ENCODE data around the gene MAPK6. TPM values are rescaled to one million over a fixed set of nuclear protein-coding genes. Genes with fewer than 3 reads are reported as not detected.
A peak's percentile ranks its signal among the peaks of the same experiment; 100 is the strongest.
"Not testable (repeated sequence)": the region's sequence is repeated elsewhere in the genome, so short reads cannot be mapped to it uniquely, and the experiment has no call there.

MAPK6 gene
- 10 to 100 TPM; 34.9 to 45.3 (median 41.3) TPM for polyA plus RNA-seq (ENCODE audit: insufficient read length in 4 of 4)

DNA sequence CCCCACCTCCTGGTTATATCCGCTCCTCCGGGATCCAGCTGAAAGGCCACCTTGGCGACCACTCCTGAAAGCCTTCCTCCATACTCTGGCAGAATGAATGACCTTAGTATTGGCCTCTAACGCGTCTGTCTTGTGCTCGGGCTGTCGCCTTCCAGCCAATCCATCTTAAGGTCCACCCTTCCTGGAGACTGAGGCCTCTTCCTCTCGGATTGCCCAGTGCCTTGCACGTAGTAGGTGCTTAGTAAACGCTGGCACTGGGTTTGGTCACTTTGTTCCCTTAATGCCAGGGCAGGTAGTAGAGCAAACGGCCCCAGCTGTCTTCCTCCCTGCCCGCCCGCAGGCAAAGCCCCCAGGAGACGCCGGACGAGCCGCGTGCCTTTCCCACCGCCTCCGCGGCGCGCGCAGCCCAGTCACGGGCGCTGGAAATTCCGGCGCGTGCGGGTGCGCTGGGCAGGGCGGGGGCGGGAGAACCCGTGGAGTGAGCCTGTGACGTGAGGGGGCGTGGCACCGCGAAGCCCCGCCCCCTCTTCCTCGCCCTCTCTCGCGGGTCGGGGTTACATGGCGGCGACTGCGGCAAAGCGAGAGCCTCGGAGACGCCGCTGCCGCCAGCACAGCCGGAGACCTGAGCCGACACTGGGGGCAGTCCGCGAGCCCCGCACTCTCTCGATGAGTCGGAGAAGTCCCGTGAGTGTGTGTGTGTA is at the start of gene MAPK6:
TSS of gene MAPK6 (plus strand) at position 527 of the 701 bp plus-strand sequence. CDS start 27,242 bp downstream, outside the sequence.
- DNase-seq (ENCODE audit: low read depth in 4 of 4, low spot score in 3 of 4) = peak; percentile 89 to 98 (median 90)

DNA sequence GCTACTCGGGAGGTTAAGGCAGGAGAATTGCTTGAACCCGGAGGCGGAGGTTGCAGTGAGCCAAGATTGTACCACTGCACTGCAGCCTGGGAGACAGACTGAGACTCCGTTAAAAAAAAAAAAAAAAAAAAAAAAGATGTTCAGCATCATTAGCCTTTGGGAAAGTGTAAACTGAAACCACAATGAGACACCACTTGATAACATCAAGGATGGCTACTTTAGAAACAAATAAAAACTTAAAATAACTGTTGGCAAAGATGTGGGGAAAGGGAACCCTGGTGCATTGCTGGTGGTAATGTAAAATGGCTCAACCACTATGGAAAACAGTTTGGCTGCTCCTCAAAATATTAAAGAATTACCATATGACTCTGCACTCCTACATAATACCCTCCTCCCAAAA is 49.3 kb upstream of the MAPK6 start:
- no peak for DNase-seq (ENCODE audit: low read depth in 4 of 4, low spot score in 3 of 4)

DNA sequence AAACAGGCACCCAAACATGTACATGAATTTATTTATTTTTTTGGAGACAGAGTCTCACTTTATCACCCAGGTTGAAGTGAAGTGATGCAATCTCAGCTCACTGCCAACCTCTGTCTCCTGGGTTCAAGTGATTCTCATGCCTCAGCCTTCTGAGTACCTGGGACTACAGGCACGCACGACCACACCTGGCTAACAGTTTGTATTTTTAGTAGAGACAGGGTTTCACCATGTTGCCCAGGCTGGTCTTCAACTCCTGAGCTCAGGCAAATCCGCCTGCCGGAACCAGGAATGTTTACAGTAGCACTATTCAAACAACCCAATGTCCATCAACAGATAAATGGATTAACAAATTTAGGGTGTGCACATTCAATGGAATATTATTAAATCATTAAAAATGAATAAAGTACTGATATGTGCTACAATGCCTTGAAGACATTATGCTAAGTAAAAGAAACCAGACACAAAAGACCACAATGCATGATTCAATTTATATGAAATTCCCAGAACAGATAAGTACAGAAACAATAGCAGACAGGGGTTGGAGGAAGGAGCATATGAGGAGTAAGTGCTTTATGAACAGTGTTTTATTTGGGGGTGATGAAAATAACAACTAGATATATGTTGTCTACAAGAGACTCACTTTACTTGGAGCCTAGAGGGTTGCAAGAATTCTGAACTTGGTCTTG is 48.7 kb upstream of the MAPK6 start:
- no peak for DNase-seq (ENCODE audit: low read depth in 4 of 4, low spot score in 3 of 4)

GRCh38 chr15:51971032-51971374 is 48.0 kb upstream of the MAPK6 start:
- peak in 1 of 4 donors; percentile 10 for DNase-seq (ENCODE audit: low read depth in 4 of 4, low spot score in 3 of 4)

- peak; percentile 90 to 95 (median 93) for DNase-seq (ENCODE audit: low read depth in 4 of 4, low spot score in 3 of 4)
Measured at GRCh38 chr15:51971375-51972133, 47.5 kb upstream of the MAPK6 start, which contains the start of gene LEO1. TSS of gene LEO1 (minus strand) at chr15:51971778. CDS start at chr15:51971745, 33 bp downstream.

GRCh38 chr15:51973220-51973619 is 45.8 kb upstream of the MAPK6 start:
- no peak for DNase-seq (ENCODE audit: low read depth in 4 of 4, low spot score in 3 of 4)

GRCh38 chr15:51973775-51974174 is 45.2 kb upstream of the MAPK6 start:
- DNase-seq (ENCODE audit: low read depth in 4 of 4, low spot score in 3 of 4) = no peak

DNA sequence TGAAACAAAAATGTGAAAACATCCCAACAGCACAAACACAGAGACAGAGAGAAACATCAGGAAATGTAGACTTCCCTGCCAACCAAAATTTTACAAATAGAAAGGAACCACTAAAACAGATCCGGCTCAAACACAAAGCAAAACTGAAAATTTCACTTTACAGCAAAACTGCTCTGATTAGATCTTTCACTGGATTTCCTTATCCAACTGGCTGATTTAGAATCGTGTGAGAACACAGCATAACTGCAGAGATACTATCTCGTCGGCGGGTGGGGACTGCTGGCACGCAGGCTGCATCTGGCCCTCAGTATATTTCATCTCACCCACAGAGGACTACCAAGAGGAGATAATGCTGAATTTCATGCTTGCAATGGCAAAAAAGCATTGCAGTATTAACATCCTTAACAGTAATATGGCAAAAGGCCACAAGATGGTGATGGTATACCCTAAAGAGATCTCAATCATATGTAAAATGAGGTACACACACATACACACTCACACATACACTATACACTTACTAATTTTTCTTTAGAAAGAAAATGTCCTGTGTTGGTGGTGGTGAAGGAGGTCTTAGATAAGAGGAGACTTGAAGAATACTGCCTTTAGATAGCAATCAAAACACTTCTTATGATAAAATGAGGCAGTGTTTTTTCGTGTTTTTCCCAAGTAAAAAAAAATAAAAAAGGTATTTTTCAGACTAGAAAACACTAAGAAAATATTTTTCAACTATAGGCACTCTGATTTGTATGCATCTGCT is 36.8 kb upstream of the MAPK6 start:
- DNase-seq (ENCODE audit: low read depth in 4 of 4, low spot score in 3 of 4) = peak in 3 of 4 donors; percentile 12 to 27 (median 25)

- DNase-seq (ENCODE audit: low read depth in 4 of 4, low spot score in 3 of 4) = no peak
Measured at GRCh38 chr15:51982770-51983103, 36.3 kb upstream of the MAPK6 start.

DNA sequence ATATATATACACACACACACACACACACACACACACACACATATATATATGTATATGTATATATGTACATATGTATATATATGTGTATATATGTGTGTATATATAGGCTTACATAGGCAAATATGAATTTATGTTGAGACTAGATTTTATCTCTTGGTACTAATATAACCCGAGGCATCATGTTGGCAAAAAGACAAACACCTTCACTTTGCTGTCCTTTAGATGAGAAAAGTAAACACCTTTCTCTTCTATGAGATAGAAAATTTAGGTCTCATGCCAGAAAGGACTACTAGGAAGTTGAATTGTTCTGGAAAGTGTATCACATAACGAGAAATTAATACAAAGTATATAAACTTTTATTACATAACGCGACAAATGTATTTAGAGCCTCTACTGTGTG is 27.9 kb upstream of the MAPK6 start:
- DNase-seq (ENCODE audit: low read depth in 4 of 4, low spot score in 3 of 4) = no peak

- no peak for DNase-seq (ENCODE audit: low read depth in 4 of 4, low spot score in 3 of 4)
Measured at GRCh38 chr15:51992953-51993352, 26.1 kb upstream of the MAPK6 start.

DNA sequence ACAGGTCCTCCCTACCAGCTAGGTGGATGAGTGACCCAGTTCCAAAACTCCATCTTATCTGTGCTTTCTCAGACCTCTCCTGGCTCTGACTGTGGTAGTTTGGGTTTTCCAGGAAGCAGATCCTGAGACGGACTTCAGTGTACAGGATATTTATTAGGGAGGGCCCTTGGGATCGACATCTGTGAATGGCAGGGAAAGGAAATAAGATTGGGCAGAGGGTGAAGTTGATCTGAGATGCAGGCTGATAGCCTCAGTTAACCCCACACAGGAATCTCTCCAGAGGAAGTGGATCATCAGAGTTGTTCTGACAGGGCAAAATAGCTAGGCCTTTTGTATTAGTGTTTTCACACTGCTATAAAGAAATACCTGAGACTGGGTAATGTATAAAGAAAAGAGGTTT is 16.7 kb upstream of the MAPK6 start:
- DNase-seq (ENCODE audit: low read depth in 4 of 4, low spot score in 3 of 4) = no peak

GRCh38 chr15:52003089-52003488 is 15.9 kb upstream of the MAPK6 start:
- not testable (repeated sequence) for DNase-seq (ENCODE audit: low read depth in 4 of 4, low spot score in 3 of 4)

- DNase-seq (ENCODE audit: low read depth in 4 of 4, low spot score in 3 of 4) = no peak
Measured at GRCh38 chr15:52003710-52004109, 15.3 kb upstream of the MAPK6 start.

DNA sequence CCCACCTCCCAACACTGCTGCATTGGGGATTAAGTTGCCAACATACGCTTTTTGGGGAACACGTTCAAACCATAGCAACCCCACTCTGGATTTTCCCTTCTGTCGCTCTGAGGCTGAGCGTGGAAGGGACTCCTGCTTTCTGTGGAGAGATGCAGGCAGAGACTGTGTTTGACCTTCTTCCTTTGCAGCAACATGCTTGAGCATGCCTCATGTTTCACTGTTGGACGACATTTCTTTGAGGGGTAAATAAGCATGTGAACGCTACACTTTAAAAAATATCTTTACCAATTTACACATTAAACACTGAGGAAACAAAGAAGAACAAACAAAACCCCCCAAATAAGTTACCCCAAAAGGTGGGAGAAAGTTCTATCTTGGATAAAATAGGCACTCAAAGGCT is 14.2 kb upstream of the MAPK6 start:
- DNase-seq (ENCODE audit: low read depth in 4 of 4, low spot score in 3 of 4) = no peak

DNA sequence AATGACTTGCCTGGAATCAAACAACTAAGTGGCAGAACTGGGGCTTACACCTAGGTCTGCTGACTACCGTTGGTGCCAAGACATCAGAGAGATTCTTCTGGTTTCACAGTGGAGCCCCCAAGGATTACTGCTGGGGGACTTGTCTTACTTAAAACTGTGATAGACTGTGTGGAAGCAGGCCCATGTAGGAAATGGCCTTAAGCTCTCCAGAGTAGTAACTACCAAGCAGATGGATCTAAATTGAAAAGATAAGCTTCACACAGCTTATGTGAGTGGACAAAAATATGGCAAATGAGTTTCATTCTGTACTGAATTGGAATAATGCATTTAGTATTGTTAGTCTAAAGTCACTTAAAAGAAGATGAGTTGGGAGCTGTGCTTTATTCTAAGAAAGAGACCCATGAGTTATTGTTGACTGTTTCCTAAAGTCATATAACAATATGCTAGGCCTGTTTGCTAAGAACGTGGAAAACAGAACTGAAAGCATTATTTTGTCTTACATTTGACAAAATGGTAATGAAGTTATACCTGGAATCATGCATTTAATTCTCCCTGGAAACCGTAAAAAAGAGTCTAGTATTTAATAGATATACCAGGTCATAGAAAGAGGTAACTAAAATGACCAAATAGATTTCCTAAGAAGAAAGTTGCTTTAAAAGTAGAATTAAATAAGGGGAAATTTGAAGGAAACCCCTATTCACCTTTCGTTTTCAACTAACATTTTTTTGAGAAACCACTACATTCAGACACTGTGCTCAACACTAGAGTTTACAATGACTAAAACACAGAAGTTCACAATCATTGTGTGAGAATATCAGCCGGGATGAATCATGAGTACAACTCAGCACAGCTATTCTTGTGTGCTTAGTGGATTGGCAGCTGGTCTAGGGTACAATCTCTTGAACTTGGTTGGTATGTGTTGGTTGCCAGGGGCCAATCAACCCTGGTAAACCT is 13.0 kb upstream of the MAPK6 start:
- no peak for DNase-seq (ENCODE audit: low read depth in 4 of 4, low spot score in 3 of 4)

DNA sequence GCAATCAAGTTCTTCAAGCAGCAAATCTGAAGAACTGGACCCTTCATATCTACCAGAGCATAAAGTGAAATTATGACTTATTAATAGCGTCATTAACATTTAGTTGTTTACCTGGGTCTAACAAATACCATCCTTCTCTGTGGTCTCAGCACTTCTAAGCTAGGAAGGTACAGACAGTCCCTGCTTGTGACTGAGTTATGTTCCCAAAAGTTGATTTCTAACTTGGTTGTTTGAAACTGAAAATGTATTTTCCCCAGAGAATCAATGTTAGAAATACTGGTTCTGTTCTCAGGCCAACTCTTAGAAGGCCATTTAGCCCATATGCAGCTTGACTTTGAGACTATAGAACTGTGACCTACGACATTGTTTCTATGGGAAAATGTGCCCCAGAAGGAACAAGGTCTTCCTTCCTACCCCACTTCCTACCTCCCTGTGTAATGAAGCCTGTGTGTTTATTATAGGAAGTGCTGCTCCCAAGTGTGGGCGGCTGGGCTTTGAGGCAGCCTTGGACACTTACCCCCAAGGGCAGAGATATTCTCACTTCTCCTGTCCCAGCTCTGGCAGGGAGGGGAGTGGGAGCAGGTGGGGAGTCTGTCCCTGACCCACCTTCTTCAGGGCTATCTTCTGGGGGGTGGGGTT is 12.2 kb upstream of the MAPK6 start:
- DNase-seq (ENCODE audit: low read depth in 4 of 4, low spot score in 3 of 4) = no peak

GRCh38 chr15:52008359-52008697 is 10.7 kb upstream of the MAPK6 start:
- no peak for DNase-seq (ENCODE audit: low read depth in 4 of 4, low spot score in 3 of 4)

DNA sequence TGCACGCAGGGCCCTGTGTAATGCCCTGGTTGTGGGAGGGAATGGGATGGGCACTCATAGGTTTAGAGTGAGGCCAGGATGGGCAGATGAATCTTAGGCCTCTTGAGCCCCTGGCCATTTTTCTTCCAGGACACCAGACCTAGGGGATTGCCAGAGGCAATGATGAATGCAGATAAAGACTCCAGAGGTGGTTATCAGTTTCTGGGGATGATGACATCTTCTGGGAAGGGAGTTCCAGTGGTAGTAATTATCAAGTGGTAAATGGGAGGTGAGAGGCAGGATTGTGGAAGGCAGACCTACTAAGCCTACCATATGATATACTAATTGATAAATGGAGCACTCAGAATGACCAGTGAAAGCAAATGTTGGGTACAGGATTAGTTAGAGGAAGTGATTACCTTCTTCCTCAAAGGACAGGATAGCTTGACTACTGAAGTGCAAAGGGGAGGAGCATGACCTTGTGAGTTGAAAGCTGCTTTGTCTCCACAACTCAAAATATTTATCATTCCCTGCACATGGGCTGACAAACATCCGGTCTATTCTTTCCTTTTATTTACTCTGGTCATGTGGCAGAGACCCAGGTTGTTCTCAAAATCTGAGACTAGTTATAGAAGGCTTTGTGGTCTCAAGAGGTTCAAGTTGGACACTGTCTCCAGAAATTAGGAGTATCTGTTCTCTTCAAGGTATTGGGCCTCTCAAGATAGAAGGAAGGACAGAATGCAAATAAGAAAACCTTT is 10.2 kb upstream of the MAPK6 start:
- no peak for DNase-seq (ENCODE audit: low read depth in 4 of 4, low spot score in 3 of 4)

Measured in right renal pelvis (tissue), 4 donors.